VCaP (cell line): ENCODE measurements around the gene COQ5.
"Not testable (repeated sequence)": the region's sequence is repeated elsewhere in the genome, so short reads cannot be mapped to it uniquely, and the experiment has no call there.

ENCODE experiments used
- H3K27ac ChIP-seq: fragments of 450-650 bp; 2 replicates; pipeline ENCODE4 v1.5.1; 2017
- CTCF ChIP-seq: fragments of 450-650 bp; conservative IDR thresholded peaks from 2 replicates; pipeline ENCODE4 v1.5.1; 2017; ENCODE audit warnings: mild to moderate bottlenecking, moderate library complexity

COQ5 gene

GRCh38 chr12:120522568-120522967 is 6.4 kb downstream of the COQ5 start:
- no peak overlapping the region for H3K27ac ChIP-seq
- TF ChIP-seq CTCF = no peak

- H3K27ac ChIP-seq = not testable (repeated sequence)
Observed at GRCh38 chr12:120519324-120519723, 9.6 kb downstream of the COQ5 start.

DNA sequence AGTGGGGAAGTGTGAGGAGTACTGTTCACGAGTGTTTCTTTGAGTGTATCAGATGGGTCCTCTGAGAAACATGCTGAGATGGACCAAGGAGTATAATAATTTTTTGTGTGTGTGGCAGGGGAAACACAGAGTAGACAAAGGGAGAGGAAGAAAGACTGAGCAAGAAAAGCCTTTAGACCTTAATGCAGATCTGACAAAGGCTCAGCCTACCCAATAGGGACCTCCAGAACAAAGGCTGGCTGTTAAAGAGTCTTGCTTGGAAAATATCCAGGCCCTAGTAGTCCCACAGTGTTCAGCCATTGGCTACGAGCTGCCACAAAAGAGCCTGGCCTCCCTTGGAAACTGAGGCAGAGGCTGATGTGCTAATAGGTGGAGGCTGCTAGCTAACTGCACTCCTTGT is 13.5 kb downstream of the COQ5 start:
- no peak overlapping the region for H3K27ac ChIP-seq
- TF ChIP-seq CTCF = no peak

- H3K27ac ChIP-seq = no peak overlapping the region
- no peak for TF ChIP-seq CTCF
Observed at GRCh38 chr12:120514002-120514401, 15.0 kb downstream of the COQ5 start.

DNA sequence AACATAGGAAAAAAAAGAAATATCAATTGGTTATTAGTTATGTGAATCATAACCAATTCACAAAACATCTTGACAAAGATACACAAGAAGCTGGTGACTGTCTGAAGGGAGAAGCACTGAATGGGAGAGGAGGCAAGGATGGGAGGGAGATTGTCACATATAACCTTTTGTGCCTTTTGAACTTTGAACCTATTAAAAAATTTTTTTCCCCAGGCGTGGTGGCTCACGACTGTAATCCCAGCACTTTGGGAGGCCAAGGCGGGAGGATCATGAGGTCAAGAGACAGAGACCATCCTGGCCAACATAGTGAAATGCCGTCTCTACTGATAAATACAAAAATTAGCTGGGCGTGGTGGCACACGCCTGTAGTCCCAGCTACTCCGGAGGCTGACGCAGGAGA is 20.4 kb downstream of the COQ5 start:
- TF ChIP-seq CTCF = no peak
- H3K27ac ChIP-seq = no peak overlapping the region

DNA sequence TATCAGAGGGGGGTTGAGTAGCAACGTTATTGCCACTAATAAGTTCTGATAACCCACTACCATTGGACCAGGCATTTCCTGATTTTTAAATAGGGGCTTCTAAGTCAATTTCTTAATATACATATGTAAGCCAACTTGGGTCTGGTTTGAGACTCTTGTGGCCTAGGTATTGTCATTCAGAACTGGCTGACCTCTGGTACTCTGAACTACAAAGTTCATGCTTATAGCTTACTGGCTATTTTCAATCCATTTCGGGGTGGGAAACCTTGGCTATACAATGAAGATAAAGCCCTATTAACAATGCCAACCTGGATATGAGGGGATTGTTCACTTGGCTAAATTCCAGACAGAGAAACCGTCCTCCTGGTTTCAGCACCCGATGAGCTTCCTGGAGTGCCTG is 24.4 kb downstream of the COQ5 start:
- no peak for TF ChIP-seq CTCF
- no peak overlapping the region for H3K27ac ChIP-seq

DNA sequence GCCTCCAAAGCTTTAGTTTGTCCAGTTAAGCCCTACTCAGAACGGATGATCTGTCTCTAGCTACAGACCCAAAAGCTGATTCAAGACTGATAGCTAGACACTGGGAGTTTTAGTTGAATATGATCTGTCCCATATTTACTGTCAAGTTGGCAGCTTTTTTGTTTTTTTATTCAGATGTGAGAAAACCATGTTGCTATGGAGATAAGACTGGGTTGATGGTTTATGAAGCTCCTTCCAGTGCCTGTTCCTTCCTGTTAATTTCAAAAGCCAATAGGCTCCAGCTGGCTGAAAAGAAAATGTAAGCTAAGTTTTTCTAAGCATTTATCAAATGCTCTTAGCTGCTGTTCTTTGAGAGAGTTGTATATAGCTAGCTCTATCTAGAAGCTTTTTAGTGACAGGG is 28.4 kb downstream of the COQ5 start:
- H3K27ac ChIP-seq = no peak overlapping the region

DNA sequence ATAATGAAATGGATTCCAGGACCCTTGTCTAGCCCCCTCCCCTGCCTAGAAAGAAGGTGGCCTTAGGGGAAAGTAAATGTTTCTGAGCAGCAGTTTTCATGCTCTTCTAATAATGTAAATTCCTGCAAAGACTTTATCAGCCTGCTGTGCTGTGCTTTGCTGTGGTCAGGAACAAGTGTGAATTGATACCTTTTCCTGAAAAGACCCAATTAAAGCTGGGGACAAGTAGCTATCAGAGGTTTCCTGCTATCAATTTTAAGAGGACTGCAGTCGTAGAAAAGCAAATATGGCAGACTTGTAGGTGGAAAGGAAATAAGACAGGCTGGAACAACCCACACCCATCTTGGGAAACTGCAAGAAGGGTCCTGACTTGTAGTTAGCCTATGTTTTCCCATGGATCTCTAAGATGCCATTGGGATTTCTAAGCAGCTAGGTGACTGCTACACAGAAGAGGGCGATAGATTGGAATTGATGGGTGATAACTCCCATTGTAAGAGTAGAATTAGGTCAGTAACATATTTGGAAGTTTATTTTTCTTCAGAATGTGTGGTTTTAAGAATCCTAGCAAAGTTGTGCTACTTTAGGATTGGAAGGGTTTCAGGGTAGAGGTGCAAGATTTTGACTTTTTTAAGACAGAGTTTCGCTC is 30.0 kb downstream of the COQ5 start:
- TF ChIP-seq CTCF = no peak
- no peak overlapping the region for H3K27ac ChIP-seq

More for the DNA sequence above, 28.4 kb downstream of the COQ5 start:
- no peak for TF ChIP-seq CTCF
